ENCODE results near the gene DLG1.

Gene DLG1

GRCh38 chr3:197008436-197009209 is 289.8 kb downstream of the DLG1 start:
- DNase-seq = no peak

DNA sequence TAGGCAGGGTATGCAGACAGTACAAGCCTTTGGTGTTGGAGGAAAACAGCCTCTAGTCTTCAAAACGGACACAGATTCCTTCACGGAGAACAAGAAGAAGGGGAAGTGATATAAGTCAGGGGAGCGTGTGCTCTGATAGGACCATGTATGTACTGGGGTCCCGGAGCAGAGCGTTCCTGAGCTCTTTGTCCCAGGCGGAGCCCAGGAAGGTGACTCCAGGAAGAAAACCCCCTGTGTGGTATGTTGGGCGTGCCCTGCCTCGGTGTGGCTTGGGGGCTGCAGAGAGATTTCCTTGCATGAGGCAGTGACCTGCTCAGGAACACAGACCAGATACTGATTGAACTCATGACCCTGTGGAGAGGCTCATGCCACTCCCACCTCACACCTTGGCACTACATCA is 290.5 kb downstream of the DLG1 start:
- no peak for DNase-seq

DNA sequence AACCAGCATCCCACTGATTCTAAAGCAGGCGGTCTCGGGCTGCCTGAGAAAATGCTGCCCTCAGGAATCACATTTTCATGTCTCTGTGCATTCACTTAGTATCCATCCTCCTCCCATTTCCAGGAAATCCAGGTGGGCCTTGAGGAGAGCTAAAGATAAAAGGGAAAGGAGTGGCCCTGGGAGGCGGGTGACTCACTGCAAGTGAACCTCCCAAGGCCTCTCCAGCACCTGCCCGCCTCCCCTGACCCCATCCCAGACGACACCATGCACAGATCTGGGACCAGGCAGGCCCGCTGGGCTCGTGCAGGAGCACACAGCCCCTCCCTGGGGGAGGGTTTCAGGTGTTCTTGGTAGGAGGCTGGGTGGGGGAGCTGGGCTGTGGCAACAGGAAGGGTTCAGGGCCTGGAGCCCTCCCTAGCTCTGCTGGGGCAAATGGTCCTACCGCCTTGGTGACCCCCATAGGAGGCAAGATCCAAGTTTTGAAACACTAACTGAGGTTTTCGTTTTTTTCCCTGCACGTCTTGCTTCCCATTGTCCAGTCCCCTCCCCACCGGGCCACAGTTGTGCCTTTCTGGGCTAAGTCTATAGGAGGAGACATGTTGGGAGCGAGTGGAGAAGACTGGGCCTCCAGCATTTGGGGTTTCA is 291.0 kb downstream of the DLG1 start:
- peak; percentile 72 for DNase-seq

GRCh38 chr3:197006860-197007259 is 291.6 kb downstream of the DLG1 start:
- DNase-seq = no peak

- no peak for DNase-seq
Observed at GRCh38 chr3:197006446-197006845, 292.0 kb downstream of the DLG1 start.

GRCh38 chr3:197003461-197004385 is 294.7 kb downstream of the DLG1 start:
- no peak for DNase-seq

- peak; percentile 85 for DNase-seq
Observed at GRCh38 chr3:197002701-197003454, 295.5 kb downstream of the DLG1 start.

DNA sequence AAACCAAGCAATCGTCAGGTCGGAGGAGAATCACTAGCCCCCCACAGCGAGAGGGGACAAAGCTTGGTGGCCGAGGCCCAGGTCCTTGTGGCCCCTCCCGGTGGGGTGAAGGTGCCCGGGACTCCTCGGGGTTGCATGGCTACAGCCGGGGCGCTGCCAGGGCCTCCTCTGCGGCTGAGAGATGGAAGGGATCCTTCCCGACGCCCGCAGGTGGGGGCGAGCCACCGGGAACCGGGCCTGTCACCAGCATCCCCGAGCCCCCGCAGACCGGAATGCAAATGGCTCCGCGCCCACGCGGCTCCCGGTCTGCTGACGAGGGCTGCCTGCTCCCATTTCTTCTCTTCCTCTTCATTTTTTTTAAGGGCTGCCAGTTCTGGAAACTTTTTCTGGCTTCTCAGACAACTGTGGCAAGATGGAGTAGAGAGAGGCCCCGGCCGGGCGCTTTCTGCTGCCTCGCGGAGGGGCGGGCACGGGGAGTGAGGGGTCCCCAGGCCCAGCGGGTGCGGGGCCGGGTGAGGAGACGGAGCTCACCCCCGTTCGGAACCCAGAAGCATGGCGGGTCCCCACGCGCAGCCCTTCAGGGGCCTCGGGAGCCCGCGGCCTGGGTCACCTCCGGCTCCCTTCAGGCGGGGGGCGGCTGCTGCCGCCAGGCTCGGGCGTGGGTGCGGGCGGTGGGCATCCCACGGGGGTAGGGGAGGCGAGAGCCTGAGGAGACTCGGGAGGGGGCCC is 296.3 kb downstream of the DLG1 start:
- DNase-seq = no peak

GRCh38 chr3:197001106-197001971 is 297.1 kb downstream of the DLG1 start:
- DNase-seq = no peak

- no peak for DNase-seq
Observed at GRCh38 chr3:197000211-197000610, 298.2 kb downstream of the DLG1 start.

DNA sequence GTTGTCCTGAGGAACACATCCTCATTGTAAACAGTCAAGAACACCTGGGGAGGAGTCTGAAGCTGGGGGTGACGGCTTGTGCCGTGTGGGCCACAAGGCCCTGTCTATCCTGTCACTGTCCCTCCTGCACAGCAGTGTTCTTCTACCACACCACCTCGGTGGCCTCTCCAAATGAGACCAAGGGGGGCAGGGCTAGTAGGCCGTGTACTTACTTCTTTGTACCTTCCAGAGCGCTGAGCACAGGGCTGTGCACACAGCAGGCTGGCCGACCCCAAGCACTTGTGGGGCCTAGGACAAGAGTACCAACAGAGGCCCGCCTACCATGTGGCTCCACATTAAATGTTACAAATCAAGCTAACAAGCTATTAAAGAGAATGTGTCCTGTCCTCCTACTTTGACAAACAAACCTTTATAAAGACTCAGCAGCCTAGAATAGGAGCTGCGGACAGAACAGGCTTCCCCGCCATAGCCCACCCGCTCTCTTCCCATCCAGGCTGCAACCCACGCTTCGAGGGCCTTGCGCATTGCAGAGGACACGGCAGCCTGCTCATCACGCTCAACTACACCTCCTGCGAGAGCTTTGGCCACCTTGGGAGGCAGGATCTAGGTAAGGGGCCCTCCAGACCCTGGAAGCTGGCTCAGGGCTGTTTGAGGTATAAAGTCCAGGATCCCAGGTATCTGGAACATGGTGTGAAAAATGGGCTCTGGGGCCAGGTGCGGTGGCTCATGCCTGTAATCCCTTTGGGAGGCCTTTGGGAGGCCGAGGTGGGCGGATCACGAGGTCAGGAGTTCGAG is 299.2 kb downstream of the DLG1 start:
- DNase-seq = no peak

DNA sequence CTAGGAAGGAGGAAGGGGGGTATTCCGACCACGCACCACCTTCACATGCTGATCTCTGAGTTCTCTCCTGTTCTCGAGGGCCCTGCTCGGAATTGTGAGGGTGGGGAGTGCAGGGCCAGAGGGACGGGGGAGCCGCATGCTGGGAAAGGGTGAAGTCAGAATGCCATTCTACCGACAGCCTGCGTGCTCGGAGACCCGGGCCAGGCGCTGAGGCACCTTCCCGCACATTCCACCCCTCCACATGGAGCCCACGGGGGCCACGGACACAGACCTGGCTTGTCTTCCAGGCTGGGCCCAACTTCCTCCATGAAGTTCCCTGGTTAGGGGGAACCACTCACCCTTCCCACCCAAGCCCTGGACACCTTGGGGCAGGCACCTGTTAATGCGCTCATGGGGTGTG is 301.1 kb downstream of the DLG1 start:
- peak; percentile 48 for DNase-seq

DNA sequence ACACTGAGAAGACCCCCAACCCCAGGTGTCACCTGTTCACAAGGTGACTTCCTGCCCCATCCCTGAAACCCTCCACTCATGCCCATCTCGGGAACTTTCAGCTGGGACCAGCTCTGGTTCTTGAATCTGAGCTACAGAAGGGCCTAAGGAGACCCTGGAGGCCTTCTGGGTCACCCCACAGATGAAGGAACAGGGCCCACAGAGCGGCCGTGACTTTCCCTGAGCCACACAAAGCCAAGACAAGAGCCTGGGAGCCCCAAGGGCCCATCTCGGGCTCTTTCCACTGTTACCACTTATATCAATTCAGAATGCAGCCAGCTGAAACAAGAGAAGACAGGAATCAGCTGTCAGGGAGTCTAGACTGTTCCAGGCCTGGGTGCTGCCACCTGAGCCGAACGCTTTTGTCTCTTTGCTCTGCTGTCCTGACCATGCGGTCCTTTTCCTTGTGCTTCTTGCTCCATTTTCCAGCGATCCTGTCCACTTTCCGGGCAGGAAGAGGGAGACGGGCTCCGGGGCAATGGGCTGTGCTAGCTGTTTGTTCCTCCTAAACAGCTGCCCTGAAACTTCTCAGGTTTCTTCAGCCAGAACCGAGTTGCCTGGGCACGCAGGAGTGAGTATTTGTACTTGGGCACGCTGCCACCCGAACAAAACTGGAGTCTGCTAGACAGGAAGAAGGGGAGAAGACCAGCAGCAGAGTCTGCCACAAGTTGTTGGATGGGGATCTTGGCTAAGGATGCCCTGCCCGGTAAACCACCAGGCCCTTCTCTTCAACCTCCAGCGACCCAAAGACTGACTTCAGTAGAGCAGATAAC is 301.8 kb downstream of the DLG1 start:
- DNase-seq = peak; percentile 51

- peak; percentile 53 for DNase-seq
Observed at GRCh38 chr3:196995646-196996355, 302.6 kb downstream of the DLG1 start.

DNA sequence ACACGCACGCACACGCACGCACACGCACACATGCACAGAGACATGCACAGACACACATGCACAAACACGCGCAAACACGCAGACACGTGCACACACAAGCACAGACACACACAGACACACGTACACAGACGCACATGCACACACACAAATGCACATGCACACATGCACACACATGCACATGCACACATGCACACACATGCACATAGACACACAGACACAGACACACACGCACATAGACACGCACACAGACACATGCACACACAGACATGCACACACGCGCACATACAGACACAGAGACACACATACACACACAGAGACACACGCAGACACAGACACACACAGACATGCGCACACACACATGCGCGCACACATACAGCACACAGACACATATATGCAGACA is 303.4 kb downstream of the DLG1 start:
- DNase-seq = no peak

GRCh38 chr3:196994056-196994455 is 304.4 kb downstream of the DLG1 start:
- DNase-seq = peak; percentile 49
